ENCODE measurements around the gene ALG8. TPM values are rescaled to one million over a fixed set of nuclear protein-coding genes. Genes with fewer than 3 reads are reported as not detected.
A peak's percentile ranks its signal among the peaks of the same experiment; 100 is the strongest.

The ALG8 gene
- total RNA-seq, 1 donor from 2014 or later, result 117 TPM

DNA sequence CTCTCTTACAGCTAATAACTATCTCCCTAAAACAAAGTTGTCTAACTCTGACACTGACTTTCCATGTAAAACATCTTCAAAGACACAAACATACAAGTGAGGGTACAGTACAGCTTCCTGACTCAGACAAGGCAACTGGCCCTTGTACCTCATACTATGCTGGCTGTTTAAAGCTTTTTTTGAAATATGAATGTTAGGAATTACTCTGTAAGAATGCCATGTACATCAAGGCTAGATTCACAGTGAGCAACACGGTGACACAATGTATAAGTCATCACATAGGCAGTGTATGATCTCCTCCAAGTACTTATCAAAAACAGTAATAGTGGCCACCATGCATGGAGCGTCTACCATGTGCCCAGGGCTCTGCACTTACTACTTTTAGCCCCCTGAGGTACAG, 28.6 kb downstream of the ALG8 start:
- no peak for DNase-seq (ENCODE audit: low spot score)
- Histone ChIP-seq H4K20me1 (ENCODE audit: low read depth) (no peaks in the 10 kb centered on the region), H3K9ac (no peak overlapping the region), H3K4me2 (no peak overlapping the region), H3K4me1 (no peaks in the 10 kb centered on the region), H3F3A (ENCODE audit: low read depth) (no peaks in the 10 kb centered on the region), H3K9me3 (ENCODE audit: low read depth) (no peaks in the 10 kb centered on the region), H2AFZ (replicated peaks) (no peak overlapping the region), H3K36me3 (peaks cover 15% of the 10 kb centered on the region), H3K27me3 (no peaks in the 10 kb centered on the region), H3K4me3 (no peak overlapping the region), H3K27ac (no peak overlapping the region), H3K79me2 (ENCODE audit: low read depth) (no peaks in the 10 kb centered on the region)
- Mint-ChIP-seq H3K4me1 (no peaks in the 10 kb centered on the region), H3K27me3 (ENCODE audit: insufficient read depth, low read depth) (peaks cover 2% of the 10 kb centered on the region), H3K36me3 (peaks cover 13% of the 10 kb centered on the region), H3K27ac (no peak overlapping the region), H3K4me3 (no peak overlapping the region), H3K9me3 (no peaks in the 10 kb centered on the region)
- TF ChIP-seq EZH2phosphoT487 (IDR thresholded peaks at IDR 0.05), result no peak

DNA sequence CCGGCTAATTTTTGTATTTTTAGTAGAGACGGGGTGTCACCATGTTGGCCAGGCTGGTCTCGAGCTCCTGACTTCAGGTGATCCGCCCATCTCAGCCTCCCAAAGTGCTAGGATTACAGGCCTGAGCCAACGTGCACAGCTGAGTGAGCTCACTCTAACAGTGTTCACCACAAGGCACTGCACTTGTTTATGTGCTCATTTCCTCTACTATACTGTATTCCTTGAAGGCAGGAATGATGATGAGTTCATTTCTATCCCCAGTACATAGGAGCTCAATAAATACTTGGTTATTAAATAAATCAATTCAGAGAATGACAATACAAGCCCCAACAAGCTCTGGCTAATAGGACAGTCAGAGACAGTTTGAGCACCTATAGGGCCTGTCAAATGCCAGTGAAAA, 29.1 kb downstream of the ALG8 start:
- Mint-ChIP-seq H3K27me3 (ENCODE audit: insufficient read depth, low read depth) (peaks cover 2% of the 10 kb centered on the region), H3K4me1 (no peaks in the 10 kb centered on the region), H3K9me3 (no peaks in the 10 kb centered on the region), H3K27ac (no peak overlapping the region), H3K4me3 (no peak overlapping the region), H3K36me3 (peaks cover 13% of the 10 kb centered on the region)
- Histone ChIP-seq H3K9me3 (ENCODE audit: low read depth) (no peaks in the 10 kb centered on the region), H3K27me3 (no peaks in the 10 kb centered on the region), H3K9ac (no peak overlapping the region), H3K4me2 (no peak overlapping the region), H2AFZ (replicated peaks) (no peak overlapping the region), H3K36me3 (peaks cover 15% of the 10 kb centered on the region), H3K27ac (no peak overlapping the region), H3K4me1 (no peaks in the 10 kb centered on the region), H3K79me2 (ENCODE audit: low read depth) (no peaks in the 10 kb centered on the region), H3F3A (ENCODE audit: low read depth) (no peaks in the 10 kb centered on the region), H4K20me1 (ENCODE audit: low read depth) (no peaks in the 10 kb centered on the region), H3K4me3 (no peak overlapping the region)
- TF ChIP-seq, protein P1, sequence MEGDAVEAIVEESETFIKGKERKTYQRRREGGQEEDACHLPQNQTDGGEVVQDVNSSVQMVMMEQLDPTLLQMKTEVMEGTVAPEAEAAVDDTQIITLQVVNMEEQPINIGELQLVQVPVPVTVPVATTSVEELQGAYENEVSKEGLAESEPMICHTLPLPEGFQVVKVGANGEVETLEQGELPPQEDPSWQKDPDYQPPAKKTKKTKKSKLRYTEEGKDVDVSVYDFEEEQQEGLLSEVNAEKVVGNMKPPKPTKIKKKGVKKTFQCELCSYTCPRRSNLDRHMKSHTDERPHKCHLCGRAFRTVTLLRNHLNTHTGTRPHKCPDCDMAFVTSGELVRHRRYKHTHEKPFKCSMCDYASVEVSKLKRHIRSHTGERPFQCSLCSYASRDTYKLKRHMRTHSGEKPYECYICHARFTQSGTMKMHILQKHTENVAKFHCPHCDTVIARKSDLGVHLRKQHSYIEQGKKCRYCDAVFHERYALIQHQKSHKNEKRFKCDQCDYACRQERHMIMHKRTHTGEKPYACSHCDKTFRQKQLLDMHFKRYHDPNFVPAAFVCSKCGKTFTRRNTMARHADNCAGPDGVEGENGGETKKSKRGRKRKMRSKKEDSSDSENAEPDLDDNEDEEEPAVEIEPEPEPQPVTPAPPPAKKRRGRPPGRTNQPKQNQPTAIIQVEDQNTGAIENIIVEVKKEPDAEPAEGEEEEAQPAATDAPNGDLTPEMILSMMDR (IDR thresholded peaks at IDR 0.05), result no peak
- TF ChIP-seq EZH2phosphoT487 (IDR thresholded peaks at IDR 0.05), result no peak
- TF ChIP-seq EZH2 (IDR thresholded peaks at IDR 0.05), result no peak
- no peak for DNase-seq (ENCODE audit: low spot score)

DNA sequence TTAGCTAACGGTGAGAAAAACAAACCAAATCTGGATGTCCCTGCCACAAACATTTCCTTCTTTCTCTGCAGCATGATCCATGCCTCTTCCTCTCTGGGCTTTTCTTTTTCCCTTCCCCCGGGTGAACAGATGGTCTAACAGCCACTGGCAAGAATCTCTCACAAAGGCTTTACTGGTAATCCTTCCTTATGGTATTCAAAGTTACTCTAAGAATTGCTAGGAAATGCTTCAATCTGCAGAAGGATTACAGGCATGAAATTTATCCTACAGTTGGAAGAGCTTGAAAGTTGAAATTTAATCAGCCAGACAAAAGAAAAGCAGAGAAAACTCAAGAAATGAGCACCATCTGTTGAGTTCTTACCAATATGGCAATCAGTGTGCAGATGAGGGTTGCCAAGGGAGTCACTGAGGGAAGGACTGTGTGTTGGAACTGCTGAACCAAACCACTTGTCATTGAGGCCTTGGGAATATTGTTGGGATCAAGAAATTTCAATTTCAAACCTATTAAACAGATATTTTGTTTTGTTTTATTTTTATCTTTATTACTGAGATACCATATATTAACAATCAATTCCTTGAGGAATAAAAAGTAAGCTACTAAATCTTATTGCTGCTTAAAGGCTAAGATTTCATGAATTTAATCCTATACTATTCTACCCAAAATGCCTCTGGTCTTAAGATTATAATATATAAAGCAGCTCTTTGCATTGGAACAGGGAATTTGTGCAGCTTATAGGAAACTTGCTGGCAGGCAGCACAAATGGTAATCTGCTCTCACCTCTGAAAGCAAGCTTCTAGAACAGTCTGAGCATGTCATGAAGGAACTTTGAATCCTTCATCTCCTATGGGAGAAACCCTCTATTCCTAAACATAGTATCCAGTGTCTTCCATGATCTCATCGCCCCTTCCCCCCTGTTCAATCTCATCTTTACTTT, 30.1 kb downstream of the ALG8 start:
- DNase-seq (ENCODE audit: low spot score), result peak; percentile 12
- H3K4me3 Mint-ChIP-seq, result no peak overlapping the region
- H3K4me1 ChIP-seq, result no peaks in the 10 kb centered on the region

More for the DNA sequence above, 30.1 kb downstream of the ALG8 start:
- Histone ChIP-seq H3K9me3 (ENCODE audit: low read depth) (no peaks in the 10 kb centered on the region), H3K9ac (no peak overlapping the region), H4K20me1 (ENCODE audit: low read depth) (no peaks in the 10 kb centered on the region), H3K79me2 (ENCODE audit: low read depth) (no peaks in the 10 kb centered on the region), H2AFZ (replicated peaks) (no peak overlapping the region), H3K27me3 (no peaks in the 10 kb centered on the region), H3F3A (ENCODE audit: low read depth) (no peaks in the 10 kb centered on the region), H3K27ac (peak overlapping the region; percentile 63), H3K4me3 (no peak overlapping the region), H3K36me3 (peaks cover 14% of the 10 kb centered on the region), H3K4me2 (no peak overlapping the region)
- Mint-ChIP-seq H3K27ac (no peak overlapping the region), H3K36me3 (peaks cover 13% of the 10 kb centered on the region), H3K27me3 (ENCODE audit: insufficient read depth, low read depth) (peaks cover 2% of the 10 kb centered on the region), H3K4me1 (no peaks in the 10 kb centered on the region), H3K9me3 (no peaks in the 10 kb centered on the region)
- TF ChIP-seq EZH2phosphoT487 (IDR thresholded peaks at IDR 0.05), result no peak
- no peak for TF ChIP-seq EZH2 (IDR thresholded peaks at IDR 0.05)
- TF ChIP-seq, protein P1 (IDR thresholded peaks at IDR 0.05), result no peak
